Duodenal mucosa (tissue), 2 donors: Measurements from ENCODE around the gene PTPRN2.

Source experiments
- H3K27ac ChIP-seq: one replicate; pipeline ENCODE4 v1.7.0; 2013; ENCODE audit warnings: low read depth, low read length
- H3K27me3 ChIP-seq, 2 donors: one replicate each; pipeline ENCODE4 v1.7.0; 2013; ENCODE audit warnings: low read length in 2 of 2, control low read depth in 1 of 2; ENCODE audit not compliant: insufficient read depth in 2 of 2, control insufficient read depth in 1 of 2
- H3K36me3 ChIP-seq, 2 donors: one replicate each; pipeline ENCODE4 v1.7.0; 2013; ENCODE audit warnings: low read length in 2 of 2, control low read depth in 1 of 2; ENCODE audit not compliant: insufficient read depth in 2 of 2, control insufficient read depth in 1 of 2
- H3K4me1 ChIP-seq, 2 donors: one replicate each; pipeline ENCODE4 v1.7.0; 2013; ENCODE audit warnings: low read length in 2 of 2, control low read depth in 1 of 2; ENCODE audit not compliant: insufficient read depth in 2 of 2, control insufficient read depth in 1 of 2
- H3K4me3 ChIP-seq, 2 donors: one replicate each; pipeline ENCODE4 v1.7.0; 2013; ENCODE audit warnings: low read length in 2 of 2, low read depth in 1 of 2
- H3K9ac ChIP-seq, 2 donors: one replicate each; pipeline ENCODE4 v1.7.0; 2013; ENCODE audit warnings: low read length in 2 of 2, low read depth in 1 of 2
- H3K9me3 ChIP-seq, 2 donors: one replicate each; pipeline ENCODE4 v1.7.0; 2013; ENCODE audit warnings: low read length in 2 of 2, control low read depth in 1 of 2; ENCODE audit not compliant: control insufficient read depth in 1 of 2

The PTPRN2 gene

GRCh38 chr7:158074896-158075632 is 512.6 kb downstream of the PTPRN2 start:
- H3K36me3 ChIP-seq: no peaks in the 10 kb centered on the region
- no peak overlapping the region for H3K4me3 ChIP-seq
- no peak overlapping the region for H3K27ac ChIP-seq
- no peaks in the 10 kb centered on the region for H3K4me1 ChIP-seq
- no peaks in the 10 kb centered on the region for H3K27me3 ChIP-seq
- H3K9ac ChIP-seq: no peak overlapping the region
- H3K9me3 ChIP-seq: no peaks in the 10 kb centered on the region

GRCh38 chr7:158073845-158074840 is 513.5 kb downstream of the PTPRN2 start:
- Histone ChIP-seq H3K4me1 (no peaks in the 10 kb centered on the region), H3K27ac (no peak overlapping the region), H3K36me3 (no peaks in the 10 kb centered on the region), H3K27me3 (no peaks in the 10 kb centered on the region), H3K9ac (no peak overlapping the region), H3K4me3 (no peak overlapping the region), H3K9me3 (no peaks in the 10 kb centered on the region)

- H3K9me3 ChIP-seq: no peaks in the 10 kb centered on the region
- no peaks in the 10 kb centered on the region for H3K27me3 ChIP-seq
- H3K27ac ChIP-seq: no peak overlapping the region
These were observed 514.5 kb downstream of the PTPRN2 start for GRCh38 chr7:158072991-158073730.

GRCh38 chr7:158070222-158070920 is 517.3 kb downstream of the PTPRN2 start:
- Histone ChIP-seq H3K9ac (no peak overlapping the region), H3K27ac (no peak overlapping the region), H3K27me3 (no peaks in the 10 kb centered on the region), H3K4me3 (no peak overlapping the region), H3K9me3 (no peaks in the 10 kb centered on the region), H3K36me3 (no peaks in the 10 kb centered on the region), H3K4me1 (no peaks in the 10 kb centered on the region)

More at GRCh38 chr7:158072991-158073730, 514.5 kb downstream of the PTPRN2 start:
- Histone ChIP-seq H3K36me3 (no peaks in the 10 kb centered on the region), H3K4me3 (no peak overlapping the region), H3K4me1 (no peaks in the 10 kb centered on the region), H3K9ac (no peak overlapping the region)

GRCh38 chr7:158068853-158069252 is 518.8 kb downstream of the PTPRN2 start:
- Histone ChIP-seq H3K36me3 (no peaks in the 10 kb centered on the region), H3K27ac (no peak overlapping the region), H3K9ac (no peak overlapping the region), H3K27me3 (no peaks in the 10 kb centered on the region), H3K9me3 (no peaks in the 10 kb centered on the region), H3K4me1 (no peaks in the 10 kb centered on the region), H3K4me3 (no peak overlapping the region)

- Histone ChIP-seq H3K4me3 (no peak overlapping the region), H3K27me3 (no peaks in the 10 kb centered on the region), H3K9me3 (no peaks in the 10 kb centered on the region), H3K4me1 (no peaks in the 10 kb centered on the region), H3K27ac (no peak overlapping the region), H3K9ac (no peak overlapping the region), H3K36me3 (no peaks in the 10 kb centered on the region)
These were observed 519.6 kb downstream of the PTPRN2 start for GRCh38 chr7:158067931-158068482.

GRCh38 chr7:158067219-158067930 is 520.2 kb downstream of the PTPRN2 start:
- no peaks in the 10 kb centered on the region for H3K4me1 ChIP-seq
- H3K4me3 ChIP-seq: no peak overlapping the region
- no peak overlapping the region for H3K27ac ChIP-seq
- H3K27me3 ChIP-seq: no peaks in the 10 kb centered on the region
- H3K9me3 ChIP-seq: no peaks in the 10 kb centered on the region
- no peaks in the 10 kb centered on the region for H3K36me3 ChIP-seq
- no peak overlapping the region for H3K9ac ChIP-seq

GRCh38 chr7:158066085-158066484 is 521.5 kb downstream of the PTPRN2 start:
- no peaks in the 10 kb centered on the region for H3K27me3 ChIP-seq
- H3K9ac ChIP-seq: no peak overlapping the region
- no peaks in the 10 kb centered on the region for H3K36me3 ChIP-seq
- H3K9me3 ChIP-seq: peaks cover 0 to 12% of the 10 kb centered on the region in 2 donors
- no peak overlapping the region for H3K4me3 ChIP-seq
- no peaks in the 10 kb centered on the region for H3K4me1 ChIP-seq
- no peak overlapping the region for H3K27ac ChIP-seq

- H3K9ac ChIP-seq: no peak overlapping the region
- no peak overlapping the region for H3K27ac ChIP-seq
- H3K4me3 ChIP-seq: no peak overlapping the region
- H3K4me1 ChIP-seq: no peaks in the 10 kb centered on the region
- H3K9me3 ChIP-seq: peaks cover 0 to 16% of the 10 kb centered on the region in 2 donors
- no peaks in the 10 kb centered on the region for H3K27me3 ChIP-seq
- no peaks in the 10 kb centered on the region for H3K36me3 ChIP-seq
These were observed 522.3 kb downstream of the PTPRN2 start for GRCh38 chr7:158065340-158065739.
